Endothelial cell of umbilical vein (primary cell): ENCODE data around the gene STN1. TPM values are rescaled to one million over a fixed set of nuclear protein-coding genes. Genes with fewer than 3 reads are reported as not detected.

Source experiments
- BruUV-seq: library from RNA; stranded (reverse); fragments of 400-500 nt; replicated peaks from 2 replicates; lab custom pipeline; 2021; lab: Mats Ljungman, UMichigan
- CTCF ChIA-PET: fragments of 300-600, 350-600 bp; sonication (Branson Sonifier 250); formaldehyde crosslinking; loops from one replicate; lab custom pipeline; 2021; ENCODE audit warnings: antibody characterized with exemption, inconsistent platforms; lab: Charles Lee
- POLR2A ChIA-PET: fragments of 300-600, 350-600 bp; sonication (Branson Sonifier 250); formaldehyde crosslinking; loops from one replicate; lab custom pipeline; 2021; ENCODE audit warnings: antibody characterized with exemption, inconsistent platforms; lab: Charles Lee
- DNase-seq: peaks from one replicate; pipeline ENCODE4 v3.0.0-alpha.2; 2011; ENCODE audit warnings: low read depth, low spot score
- FAIRE-seq: peaks from 2 replicates; lab custom pipeline; 2011; peaks lifted over from hg19 to GRCh38; lab: Jason Lieb, UNC
- H2AFZ ChIP-seq: 2 replicates; pipeline ENCODE4 v1.6.0; 2012; ENCODE audit warnings: low read depth, low read length, control low read depth, inconsistent platforms
- H3K27ac ChIP-seq: 2 replicates; pipeline ENCODE4 v1.5.1; 2011; ENCODE audit warnings: low read depth, mild to moderate bottlenecking, control low read depth, low read length, moderate library complexity; ENCODE audit not compliant: insufficient read depth
- H3K27me3 ChIP-seq, 2 experiments: 2 replicates each; pipeline versions ENCODE4 v1.6.0 to v1.6.1; 2011; ENCODE audit warnings: low read length in 2 of 2, mixed read lengths in 1 of 2; ENCODE audit not compliant: control insufficient read depth in 2 of 2, insufficient read depth in 2 of 2
- H3K36me3 ChIP-seq, 2 experiments: 2 replicates in 1 of 2; 3 replicates in 1 of 2; pipeline ENCODE4 v1.5.1; 2011; ENCODE audit warnings: low read length in 2 of 2, mild to moderate bottlenecking in 1 of 2, moderate library complexity in 1 of 2; ENCODE audit not compliant: control insufficient read depth in 2 of 2, insufficient read depth in 2 of 2; ENCODE audit errors: extremely low read depth in 1 of 2
- H3K4me1 ChIP-seq: 3 replicates; pipeline ENCODE4 v1.5.1; 2011; ENCODE audit warnings: mild to moderate bottlenecking, low read length; ENCODE audit not compliant: control insufficient read depth, insufficient read depth; ENCODE audit errors: extremely low read depth
- H3K4me2 ChIP-seq: 2 replicates; pipeline ENCODE4 v1.6.1; 2011; ENCODE audit warnings: low read length, control low read depth, mixed read lengths; ENCODE audit not compliant: insufficient read depth
- H3K4me3 ChIP-seq, 3 experiments: fragments of 200-600 bp in 1 of 3; sonication (generic), shearing (Covaris generic) in 1 of 3; replicated peaks in 1 of 3; 2 replicates each; pipeline ENCODE4 v1.5.1; 2011 to 2016; ENCODE audit warnings: control low read depth in 3 of 3, low read length in 3 of 3, mild to moderate bottlenecking in 2 of 3, inconsistent platforms in 1 of 3, low read depth in 1 of 3, moderate library complexity in 1 of 3; ENCODE audit not compliant: insufficient read depth in 1 of 3
- H3K79me2 ChIP-seq: 2 replicates; pipeline ENCODE4 v1.6.0; 2012; ENCODE audit warnings: low read length, inconsistent platforms; ENCODE audit not compliant: control insufficient read depth, insufficient read depth
- H3K9ac ChIP-seq: replicated peaks from 2 replicates; pipeline ENCODE3; 2011; ENCODE audit warnings: low read length, control low read depth; ENCODE audit not compliant: insufficient read depth; ENCODE audit errors: extremely low read depth
- H3K9me1 ChIP-seq: replicated peaks from 3 replicates; pipeline ENCODE4 v1.6.0; 2011; ENCODE audit warnings: mild to moderate bottlenecking, low read length; ENCODE audit not compliant: control insufficient read depth, insufficient read depth; ENCODE audit errors: extremely low read depth
- H3K9me3 ChIP-seq: replicated peaks from 2 replicates; pipeline ENCODE4 v1.5.1; 2012; ENCODE audit warnings: low read length, inconsistent platforms; ENCODE audit not compliant: control insufficient read depth, insufficient read depth
- H4K20me1 ChIP-seq: replicated peaks from 2 replicates; pipeline ENCODE3; 2011; ENCODE audit warnings: mild to moderate bottlenecking, low read length; ENCODE audit not compliant: control insufficient read depth, insufficient read depth; ENCODE audit errors: extremely low read depth
- EZH2 ChIP-seq: IDR thresholded peaks from 2 replicates; pipeline ENCODE4 v1.6.1; 2012; ENCODE audit warnings: borderline replicate concordance, low read depth, mild to moderate bottlenecking, moderate library complexity, low read length, inconsistent platforms; ENCODE audit not compliant: severe bottlenecking
- FOS ChIP-seq: IDR thresholded peaks from 2 replicates; pipeline ENCODE4 v1.6.1; 2011; ENCODE audit warnings: mild to moderate bottlenecking, low read length, moderate library complexity, borderline replicate concordance; ENCODE audit not compliant: insufficient read depth
- GATA2 ChIP-seq: IDR thresholded peaks from 2 replicates; pipeline ENCODE4 v1.7.0; 2011; ENCODE audit warnings: low read depth, mild to moderate bottlenecking, moderate library complexity, mixed read lengths, low read length; ENCODE audit not compliant: insufficient read length, insufficient read depth
- JUN ChIP-seq: IDR thresholded peaks from 2 replicates; pipeline ENCODE4 v1.6.1; 2011; ENCODE audit warnings: borderline replicate concordance, low read depth; ENCODE audit not compliant: insufficient read length, insufficient read depth
- MYC ChIP-seq: IDR thresholded peaks from one replicate; pipeline ENCODE4 v1.6.1; 2011; ENCODE audit warnings: mild to moderate bottlenecking, low read depth, low read length
- POLR2A ChIP-seq: IDR thresholded peaks from 2 replicates; pipeline ENCODE4 v1.6.1; 2012; ENCODE audit warnings: low read depth, mild to moderate bottlenecking, control low read depth, low read length
- POLR2AphosphoS5 ChIP-seq: IDR thresholded peaks from 2 replicates; pipeline ENCODE4 v1.6.1; 2012; ENCODE audit warnings: low read depth, mild to moderate bottlenecking, control low read depth, low read length, moderate library complexity; ENCODE audit not compliant: insufficient read depth
- dilution Hi-C: fragments of 300-500 bp; cut with MboI; formaldehyde crosslinking; loops from one replicate; pipeline ENCODE4 v1.15.0; 2019; ENCODE audit warnings: low sequenced_read_pairs; ENCODE audit not compliant: extremely low pct_ligation_motif_present
- intact Hi-C: fragments of 100-400 bp; cut with micrococcal nuclease; formaldehyde crosslinking; loops from one replicate; pipeline ENCODE4 v1.10.0; 2022
- polyA plus RNA-seq, 4 experiments: library from polyadenylated mRNA; depleted of rRNA in 3 of 4; stranded (reverse) in 3 of 4; unstranded in 1 of 4; fragments of >200 nt; gene quantifications; 2 replicates each; pipeline versions ENCODE4 v1.2.1 to v1.2.3, GENCODE V29; 2011 to 2012; ENCODE audit warnings: missing spikeins in 1 of 4
- total RNA-seq: library from RNA; stranded (reverse); gene quantifications from 2 replicates; pipeline ENCODE4 v1.2.3, GENCODE V29; 2021
- TF ChIP-seq, protein P1 (sequence below): IDR thresholded peaks from 2 replicates; pipeline ENCODE4 v1.6.1; 2011; ENCODE audit not compliant: insufficient read depth, insufficient read length
- TF ChIP-seq, protein P2 (sequence below), 2 donors: IDR thresholded peaks; 1 replicate in 1 of 2; 2 replicates in 1 of 2; pipeline ENCODE4 v1.5.1; 2011; ENCODE audit warnings: low read length in 2 of 2, mild to moderate bottlenecking in 2 of 2, moderate library complexity in 2 of 2, control low read depth in 1 of 2, inconsistent platforms in 1 of 2, low read depth in 1 of 2; ENCODE audit not compliant: insufficient read depth in 1 of 2; ENCODE audit errors: extremely low read depth in 1 of 2

Gene STN1
- total and polyA plus RNA-seq, 2 donors (not counting 3 experiments of a cell fraction or from before 2014, with no cell fraction given) = 10.8 to 15.3 TPM

- dilution Hi-C loops = no loop called here
- FAIRE-seq = no peak
- intact Hi-C loops = no loop called here
These were observed 10.8 kb upstream of the STN1 start for GRCh38 chr10:103928784-103929183.

DNA sequence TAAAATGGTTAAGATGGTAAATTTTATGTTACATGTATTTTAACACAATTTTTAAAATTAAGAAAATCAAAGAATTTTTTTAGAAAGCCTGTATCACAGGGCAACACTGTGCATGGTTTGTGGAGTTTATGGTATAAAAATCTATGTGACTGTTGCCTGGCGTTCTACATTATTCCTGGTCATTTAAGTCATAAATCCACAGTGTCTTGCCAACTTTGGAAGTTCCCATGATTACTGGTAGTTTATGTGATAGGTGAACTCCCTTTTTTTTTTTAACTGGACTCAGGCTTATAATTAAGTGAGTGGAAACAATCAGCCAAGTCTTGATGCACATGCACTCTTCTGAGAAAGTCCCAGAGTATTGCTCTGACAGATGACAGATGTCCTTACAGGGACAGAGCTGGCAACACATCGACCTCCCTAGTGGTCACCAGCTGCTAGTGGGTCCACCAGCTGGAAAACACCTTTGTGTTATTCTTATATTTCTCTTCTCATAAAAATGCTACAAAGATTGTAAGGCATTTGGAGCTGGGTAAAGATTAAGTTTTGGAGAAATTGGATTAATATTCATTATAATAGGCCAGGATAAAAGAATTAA is 8.8 kb upstream of the STN1 start:
- POLR2A ChIA-PET = no interaction called here
- CTCF ChIA-PET = interaction anchor here (1.2 kb wide), 1 partner anchor 19 kb away, joined by 3 read pairs; no protein-coding TSS in a partner anchor
- no peak overlapping the region for H3K4me2 ChIP-seq
- intact Hi-C loops = no loop called here
- no peaks in the 10 kb centered on the region for H3K27me3 ChIP-seq
- H3K9me3 ChIP-seq = no peaks in the 10 kb centered on the region
- no peaks in the 10 kb centered on the region for H3K79me2 ChIP-seq
- no peaks in the 10 kb centered on the region for H4K20me1 ChIP-seq
- H3K9ac ChIP-seq = no peak overlapping the region
- no peak overlapping the region for H3K27ac ChIP-seq
- no peak overlapping the region for H2AFZ ChIP-seq
- H3K36me3 ChIP-seq = no peaks in the 10 kb centered on the region
- no peaks in the 10 kb centered on the region for H3K9me1 ChIP-seq
- no peak overlapping the region for H3K4me3 ChIP-seq
- dilution Hi-C loops = no loop called here
- FAIRE-seq (no peak), DNase-seq (no peak)
- no peaks in the 10 kb centered on the region for H3K4me1 ChIP-seq
- BruUV-seq = no TSS peak
- TF ChIP-seq MYC (no peak), FOS (no peak), POLR2A (no peak), POLR2AphosphoS5 (no peak), EZH2 (no peak), JUN (no peak), GATA2 (no peak)
- TF ChIP-seq, protein P1, sequence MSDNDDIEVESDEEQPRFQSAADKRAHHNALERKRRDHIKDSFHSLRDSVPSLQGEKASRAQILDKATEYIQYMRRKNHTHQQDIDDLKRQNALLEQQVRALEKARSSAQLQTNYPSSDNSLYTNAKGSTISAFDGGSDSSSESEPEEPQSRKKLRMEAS = no peak
- TF ChIP-seq, protein P2, sequence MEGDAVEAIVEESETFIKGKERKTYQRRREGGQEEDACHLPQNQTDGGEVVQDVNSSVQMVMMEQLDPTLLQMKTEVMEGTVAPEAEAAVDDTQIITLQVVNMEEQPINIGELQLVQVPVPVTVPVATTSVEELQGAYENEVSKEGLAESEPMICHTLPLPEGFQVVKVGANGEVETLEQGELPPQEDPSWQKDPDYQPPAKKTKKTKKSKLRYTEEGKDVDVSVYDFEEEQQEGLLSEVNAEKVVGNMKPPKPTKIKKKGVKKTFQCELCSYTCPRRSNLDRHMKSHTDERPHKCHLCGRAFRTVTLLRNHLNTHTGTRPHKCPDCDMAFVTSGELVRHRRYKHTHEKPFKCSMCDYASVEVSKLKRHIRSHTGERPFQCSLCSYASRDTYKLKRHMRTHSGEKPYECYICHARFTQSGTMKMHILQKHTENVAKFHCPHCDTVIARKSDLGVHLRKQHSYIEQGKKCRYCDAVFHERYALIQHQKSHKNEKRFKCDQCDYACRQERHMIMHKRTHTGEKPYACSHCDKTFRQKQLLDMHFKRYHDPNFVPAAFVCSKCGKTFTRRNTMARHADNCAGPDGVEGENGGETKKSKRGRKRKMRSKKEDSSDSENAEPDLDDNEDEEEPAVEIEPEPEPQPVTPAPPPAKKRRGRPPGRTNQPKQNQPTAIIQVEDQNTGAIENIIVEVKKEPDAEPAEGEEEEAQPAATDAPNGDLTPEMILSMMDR (IDR thresholded peaks at IDR 0.05; ENCODE audit: extremely low read depth in 1 of 2, insufficient read depth in 1 of 2, low read depth in 1 of 2, low read length in 2 of 2) = no peak

More at GRCh38 chr10:103928784-103929183, 10.8 kb upstream of the STN1 start:
- ChIA-PET POLR2A (no interaction called here), CTCF (no interaction called here)
- no peak overlapping the region for H3K4me3 ChIP-seq
- no peak for TF ChIP-seq EZH2
- no peak for TF ChIP-seq POLR2AphosphoS5
- H3K4me1 ChIP-seq = no peaks in the 10 kb centered on the region
- H4K20me1 ChIP-seq = no peaks in the 10 kb centered on the region
- no peak for DNase-seq
- H3K27me3 ChIP-seq = no peaks in the 10 kb centered on the region
- H3K9ac ChIP-seq = no peak overlapping the region
- H3K27ac ChIP-seq = no peak overlapping the region
- no peak overlapping the region for H3K4me2 ChIP-seq
- no TSS peak for BruUV-seq
- H3K79me2 ChIP-seq = no peaks in the 10 kb centered on the region
- no peaks in the 10 kb centered on the region for H3K9me3 ChIP-seq
- H2AFZ ChIP-seq = no peak overlapping the region
- H3K36me3 ChIP-seq = no peaks in the 10 kb centered on the region
- no peaks in the 10 kb centered on the region for H3K9me1 ChIP-seq
